Natural killer cell (primary cell): ENCODE results near the gene CDH2. TPM values are rescaled to one million over a fixed set of nuclear protein-coding genes. Genes with fewer than 3 reads are reported as not detected.

Source experiments
- ATAC-seq, 3 donors: fragments of 150-1000 bp in 2 of 3; fragments of 200-7000 bp in 1 of 3; cut with Tn5 transposase; 1 replicate in 1 of 3; 2 replicates in 2 of 3; pipeline ENCODE4 v1.10.0; 2021; ENCODE audit warnings: mild to moderate bottlenecking in 2 of 3, moderate library complexity in 2 of 3
- DNase-seq, 2 donors: peaks; one replicate each; pipeline versions ENCODE4 v3.0.0 to v3.0.0-alpha.2; 2013 to 2021; ENCODE audit warnings: mixed read lengths in 1 of 2
- H3K27ac ChIP-seq: one replicate; pipeline ENCODE4 v1.5.1; 2013; ENCODE audit warnings: mild to moderate bottlenecking, low read length
- H3K27me3 ChIP-seq: one replicate; pipeline ENCODE4 v1.6.1; 2013; ENCODE audit warnings: low read length; ENCODE audit not compliant: control insufficient read depth, insufficient read depth
- H3K36me3 ChIP-seq: one replicate; pipeline ENCODE4 v1.6.1; 2013; ENCODE audit warnings: low read length; ENCODE audit not compliant: control insufficient read depth, insufficient read depth
- H3K4me1 ChIP-seq: one replicate; pipeline ENCODE4 v1.6.1; 2013; ENCODE audit warnings: low read length; ENCODE audit not compliant: control insufficient read depth, insufficient read depth
- H3K4me3 ChIP-seq: one replicate; pipeline ENCODE4 v1.5.1; 2013; ENCODE audit warnings: low read length
- H3K9me3 ChIP-seq: one replicate; pipeline ENCODE4 v1.6.1; 2013; ENCODE audit warnings: low read length; ENCODE audit not compliant: control insufficient read depth, insufficient read depth
- H3K27ac Mint-ChIP-seq, 2 donors: one replicate each; pipeline ENCODE4 v1.8.0; 2022; ENCODE audit warnings: mild to moderate bottlenecking in 2 of 2, mixed read lengths in 2 of 2, moderate library complexity in 1 of 2
- H3K27me3 Mint-ChIP-seq, 2 donors: one replicate each; pipeline ENCODE4 v1.8.0; 2022; ENCODE audit warnings: low read depth in 2 of 2, mixed read lengths in 2 of 2
- H3K36me3 Mint-ChIP-seq: one replicate; pipeline ENCODE4 v1.8.0; 2022; ENCODE audit warnings: mixed read lengths
- H3K4me1 Mint-ChIP-seq, 2 donors: one replicate each; pipeline ENCODE4 v1.8.0; 2022; ENCODE audit warnings: mixed read lengths in 2 of 2
- H3K4me3 Mint-ChIP-seq: one replicate; pipeline ENCODE4 v1.8.0; 2022; ENCODE audit warnings: mild to moderate bottlenecking, moderate library complexity, mixed read lengths
- H3K9me3 Mint-ChIP-seq, 2 donors: one replicate each; pipeline ENCODE4 v1.8.0; 2022; ENCODE audit warnings: mixed read lengths in 2 of 2
- CTCF ChIP-seq: fragments of 200-600 bp; IDR thresholded peaks from one replicate; pipeline ENCODE4 v1.8.0; 2022; ENCODE audit warnings: antibody characterized with exemption
- WGBS: methylation state at CpG from one replicate; pipeline ENCODE4 v1.1.7; 2013; ENCODE audit warnings: missing lambda C conversion rate; ENCODE audit not compliant: insufficient coverage; 5-methylcytosine and 5-hydroxymethylcytosine counted together
- intact Hi-C: fragments of 100-400 bp; cut with micrococcal nuclease; formaldehyde crosslinking; loops from one replicate; pipeline ENCODE4 v1.14.2; 2022
- total RNA-seq, 4 donors: library from RNA; stranded (reverse); fragments of 120-200 nt in 1 of 4; gene quantifications; one replicate each; pipeline versions ENCODE4 v1.2.3 to v1.2.4, GENCODE V29; 2013 to 2022

The CDH2 gene
- total RNA-seq, 3 donors from 2014 or later (not counting 1 experiment from before 2014, with no cell fraction given), result 0.09 to 0.35 (median 0.26) TPM

- intact Hi-C loops, result no loop called here
- no peaks in the 10 kb centered on the region for H3K9me3 ChIP-seq
- H3K4me3 ChIP-seq, result no peak overlapping the region
- H3K4me1 ChIP-seq, result no peaks in the 10 kb centered on the region
- no peaks in the 10 kb centered on the region for H3K36me3 Mint-ChIP-seq
- ATAC-seq, result no peak
- WGBS, result 92% methylated on average over 5 of the region's 5 CpGs
- DNase-seq, result no peak
- H3K27ac ChIP-seq, result no peak overlapping the region
- H3K4me3 Mint-ChIP-seq, result no peak overlapping the region
- H3K27me3 ChIP-seq, result no peaks in the 10 kb centered on the region
- no peaks in the 10 kb centered on the region for H3K9me3 Mint-ChIP-seq
- H3K4me1 Mint-ChIP-seq, result no peaks in the 10 kb centered on the region
- no peak overlapping the region for H3K27ac Mint-ChIP-seq
- H3K27me3 Mint-ChIP-seq, result no peaks in the 10 kb centered on the region
- no peak for TF ChIP-seq CTCF
- no peaks in the 10 kb centered on the region for H3K36me3 ChIP-seq
Observed at GRCh38 chr18:28126768-28127167, 50.2 kb downstream of the CDH2 start.

- H3K4me3 Mint-ChIP-seq, result no peak overlapping the region
- Histone ChIP-seq H3K36me3 (no peaks in the 10 kb centered on the region), H3K27me3 (no peaks in the 10 kb centered on the region), H3K4me3 (no peak overlapping the region), H3K4me1 (no peaks in the 10 kb centered on the region), H3K27ac (no peak overlapping the region), H3K9me3 (no peaks in the 10 kb centered on the region)
- DNase-seq, result no peak
- peaks cover 0 to 4% of the 10 kb centered on the region in 2 donors for H3K9me3 Mint-ChIP-seq
- no peak for TF ChIP-seq CTCF
- no peak overlapping the region for H3K27ac Mint-ChIP-seq
- intact Hi-C loops, result no loop called here
- no peak for ATAC-seq
- no peaks in the 10 kb centered on the region for H3K27me3 Mint-ChIP-seq
- H3K36me3 Mint-ChIP-seq, result no peaks in the 10 kb centered on the region
- no peaks in the 10 kb centered on the region for H3K4me1 Mint-ChIP-seq
- 96% methylated on average over 3 of the region's 3 CpGs for WGBS
Observed at GRCh38 chr18:28125051-28125450, 51.9 kb downstream of the CDH2 start.

- WGBS, result 78% methylated on average over 3 of the region's 4 CpGs
- ATAC-seq, result no peak
Observed at GRCh38 chr18:28124131-28125029, 52.5 kb downstream of the CDH2 start.

More at GRCh38 chr18:28124131-28125029, 52.5 kb downstream of the CDH2 start:
- Histone ChIP-seq H3K9me3 (no peaks in the 10 kb centered on the region), H3K27ac (no peak overlapping the region), H3K4me1 (no peaks in the 10 kb centered on the region), H3K27me3 (no peaks in the 10 kb centered on the region), H3K4me3 (no peak overlapping the region), H3K36me3 (no peaks in the 10 kb centered on the region)
- Mint-ChIP-seq H3K4me3 (no peak overlapping the region), H3K9me3 (peaks cover 0 to 5% of the 10 kb centered on the region in 2 donors), H3K27me3 (no peaks in the 10 kb centered on the region), H3K27ac (no peak overlapping the region), H3K4me1 (no peaks in the 10 kb centered on the region), H3K36me3 (no peaks in the 10 kb centered on the region)
- DNase-seq, result no peak
- intact Hi-C loops, result no loop called here
- no peak for TF ChIP-seq CTCF
